GM12878 (cell line): ENCODE results near the gene SOX2. TPM values are rescaled to one million over a fixed set of nuclear protein-coding genes. Genes with fewer than 3 reads are reported as not detected.

ENCODE experiments used
- ATAC-seq: fragments of 200-7000 bp; cut with Tn5 transposase; 3 replicates; pipeline ENCODE4 v1.9.1; 2020; ENCODE audit warnings: mild to moderate bottlenecking, moderate library complexity
- BruUV-seq: library from RNA; stranded (reverse); fragments of 400-500 nt; replicated peaks from 2 replicates; lab custom pipeline; 2021; lab: Mats Ljungman, UMichigan
- CTCF ChIA-PET: fragments of 300-600 bp; sonication (Branson Sonifier 250); formaldehyde crosslinking; extraction: SDS; loops from one replicate; lab custom pipeline; 2021; ENCODE audit warnings: inconsistent platforms; lab: Yijun Ruan, JAX
- POLR2A ChIA-PET: fragments of 350-600 bp; formaldehyde crosslinking; extraction: SDS; loops from one replicate; lab custom pipeline; 2021; ENCODE audit warnings: inconsistent platforms; lab: Charles Lee
- RAD21 ChIA-PET: fragments of 300-600 bp; sonication (Branson Sonifier 250); formaldehyde crosslinking; loops from one replicate; lab custom pipeline; 2023; ENCODE audit warnings: antibody characterized with exemption; ENCODE audit not compliant: unreplicated experiment; lab: Charles Lee
- SMC1A ChIA-PET: fragments of 300-600 bp; sonication (Branson Sonifier 250); formaldehyde crosslinking; loops from one replicate; lab custom pipeline; 2023; ENCODE audit not compliant: unreplicated experiment, uncharacterized antibody; lab: Charles Lee
- DNase-seq: peaks from one replicate; pipeline ENCODE4 v3.0.0-alpha.2; 2011; ENCODE audit warnings: low read depth, low spot score
- FAIRE-seq: peaks from 3 replicates; lab custom pipeline; 2011; peaks lifted over from hg19 to GRCh38; lab: Jason Lieb, UNC
- H2AFZ ChIP-seq: 2 replicates; pipeline ENCODE4 v1.6.0; 2011; ENCODE audit warnings: low read depth, low read length, control low read depth; ENCODE audit not compliant: control insufficient read depth
- H3K27ac ChIP-seq: 2 replicates; pipeline ENCODE4 v1.5.1; 2011; ENCODE audit warnings: control low read depth; ENCODE audit not compliant: control insufficient read depth, insufficient read depth
- H3K27me3 ChIP-seq, 2 experiments: replicated peaks in 1 of 2; 2 replicates each; pipeline versions ENCODE4 v1.6.0 to v1.6.1; 2011; ENCODE audit warnings: low read length in 1 of 2; ENCODE audit not compliant: control insufficient read depth in 2 of 2, insufficient read depth in 2 of 2
- H3K36me3 ChIP-seq, 2 experiments: 2 replicates each; pipeline ENCODE4 v1.5.1; 2011; ENCODE audit warnings: low read length in 1 of 2; ENCODE audit not compliant: control insufficient read depth in 2 of 2, insufficient read depth in 2 of 2
- H3K4me1 ChIP-seq: 2 replicates; pipeline ENCODE4 v1.6.1; 2011; ENCODE audit warnings: mild to moderate bottlenecking, low read length, moderate library complexity, mixed read lengths; ENCODE audit not compliant: control insufficient read depth, insufficient read depth
- H3K4me2 ChIP-seq: 2 replicates; pipeline ENCODE4 v1.6.0; 2011; ENCODE audit warnings: control low read depth; ENCODE audit not compliant: control insufficient read depth, insufficient read depth
- H3K4me3 ChIP-seq: fragments of 200-600 bp; sonication (generic); 2 replicates; pipeline ENCODE4 v1.5.1; 2016
- H3K79me2 ChIP-seq: 2 replicates; pipeline ENCODE4 v1.6.0; 2011; ENCODE audit warnings: low read length; ENCODE audit not compliant: control insufficient read depth, insufficient read depth
- H3K9ac ChIP-seq: 2 replicates; pipeline ENCODE4 v1.8.0; 2011; ENCODE audit warnings: low read length, control low read depth, mixed read lengths; ENCODE audit not compliant: control insufficient read depth, insufficient read depth
- H3K9me3 ChIP-seq: replicated peaks from 3 replicates; pipeline ENCODE4 v1.5.1; 2011; ENCODE audit warnings: mild to moderate bottlenecking, low read length; ENCODE audit not compliant: control insufficient read depth, insufficient read depth
- H4K20me1 ChIP-seq: 2 replicates; pipeline ENCODE4 v1.6.0; 2011; ENCODE audit not compliant: control insufficient read depth, insufficient read depth
- EED ChIP-seq: sonication (generic); IDR thresholded peaks from 2 replicates; pipeline ENCODE4 v1.6.1; 2016; ENCODE audit warnings: antibody characterized with exemption, low read depth
- EZH2 ChIP-seq: IDR thresholded peaks from 2 replicates; pipeline ENCODE4 v1.6.1; 2012; ENCODE audit warnings: low read depth, mild to moderate bottlenecking, control low read depth, inconsistent platforms, low read length, borderline replicate concordance; ENCODE audit not compliant: control insufficient read depth
- NFIC ChIP-seq: IDR thresholded peaks from 2 replicates; pipeline ENCODE4 v1.6.1; 2012; ENCODE audit warnings: low read depth, mild to moderate bottlenecking, inconsistent platforms, low read length, moderate library complexity
- NFYB ChIP-seq: IDR thresholded peaks from 2 replicates; pipeline ENCODE4 v1.6.1; 2011; ENCODE audit warnings: low read depth, mild to moderate bottlenecking, low read length, improper control_type of control experiment, moderate library complexity; ENCODE audit not compliant: insufficient read depth
- POLR2AphosphoS5 ChIP-seq: IDR thresholded peaks from 2 replicates; pipeline ENCODE4 v1.6.1; 2011; ENCODE audit warnings: mild to moderate bottlenecking, low read length, inconsistent platforms
- RCOR1 ChIP-seq: conservative IDR thresholded peaks from 2 replicates; pipeline ENCODE4 v1.6.1; 2012; ENCODE audit warnings: low read depth, low read length, improper control_type of control experiment
- SMARCA5 ChIP-seq: fragments of 450-650 bp; IDR thresholded peaks from 2 replicates; pipeline ENCODE4 v1.6.1; 2017; ENCODE audit warnings: mild to moderate bottlenecking
- SP1 ChIP-seq: IDR thresholded peaks from one replicate; pipeline ENCODE4 v1.6.1; 2011; ENCODE audit warnings: low read depth, low read length
- ZNF384 ChIP-seq: IDR thresholded peaks from 2 replicates; pipeline ENCODE4 v1.6.1; 2012; ENCODE audit warnings: low read depth, mild to moderate bottlenecking, low read length, improper control_type of control experiment, borderline replicate concordance
- WGBS: methylation state at CpG from one replicate; pipeline ENCODE4 v1.1.6; 2016; ENCODE audit warnings: low lambda C conversion rate; ENCODE audit not compliant: insufficient replicate concordance, insufficient coverage; ENCODE audit errors: missing lambda C conversion rate; 5-methylcytosine and 5-hydroxymethylcytosine counted together
- in situ Hi-C: fragments of 300-500 bp; cut with MboI; formaldehyde crosslinking; loops from 9 replicates; pipeline ENCODE4 v1.14.3; 2018; ENCODE audit warnings: mixed read lengths
- intact Hi-C: fragments of 100-400 bp; cut with micrococcal nuclease; formaldehyde crosslinking; loops from one replicate; pipeline ENCODE4 v1.14.2; 2022; ENCODE audit not compliant: unreplicated experiment
- polyA plus RNA-seq, 11 experiments: library from polyadenylated mRNA; depleted of rRNA in 4 of 11; unstranded in 6 of 11; stranded (reverse) in 5 of 11; fragments of >200 nt; fragmentation: Nextera tagmentation in 4 of 11; fragmentation: Illumina TruSeq in 1 of 11; extraction: Ambion mirVana in 4 of 11; extraction: Trizol in 1 of 11; gene quantifications; 1 replicate in 1 of 11; 2 replicates in 10 of 11; pipeline versions ENCODE4 v1.2.1 to v1.2.3, GENCODE V29; 2011 to 2016; ENCODE audit warnings: inconsistent platforms in 2 of 11, missing spikeins in 2 of 11, low read depth in 1 of 11
- total RNA-seq, 4 experiments: library from RNA; depleted of rRNA in 3 of 4; stranded (reverse); fragments of >200 nt in 3 of 4; fragmentation: Illumina TruSeq in 1 of 4; extraction: Trizol in 1 of 4; gene quantifications; 2 replicates each; pipeline versions ENCODE4 v1.2.1 to v1.2.3, GENCODE V29; 2013 to 2021
- TF ChIP-seq, protein P1 (sequence below): IDR thresholded peaks from 2 replicates; pipeline ENCODE4 v1.6.1; 2012; ENCODE audit warnings: low read depth, low read length, improper control_type of control experiment
- TF ChIP-seq, protein P2 (sequence below), 3 experiments: IDR thresholded peaks in 2 of 3; conservative IDR thresholded peaks in 1 of 3; 2 replicates each; pipeline ENCODE4 v1.5.1; 2011; ENCODE audit warnings: low read depth in 3 of 3, low read length in 3 of 3, mild to moderate bottlenecking in 3 of 3, control low read depth in 2 of 3, moderate library complexity in 2 of 3, inconsistent platforms in 1 of 3, mixed read lengths in 1 of 3; ENCODE audit not compliant: control insufficient read depth in 2 of 3, insufficient read depth in 1 of 3; ENCODE audit errors: extremely low read depth in 1 of 3

Gene SOX2
- total and polyA plus RNA-seq, 10 of the 15 experiments (the other 5 are each of a cell fraction or from before 2014, with no cell fraction given) = 0.06 to 0.10 (median 0.07) TPM; not detected in 6

DNA sequence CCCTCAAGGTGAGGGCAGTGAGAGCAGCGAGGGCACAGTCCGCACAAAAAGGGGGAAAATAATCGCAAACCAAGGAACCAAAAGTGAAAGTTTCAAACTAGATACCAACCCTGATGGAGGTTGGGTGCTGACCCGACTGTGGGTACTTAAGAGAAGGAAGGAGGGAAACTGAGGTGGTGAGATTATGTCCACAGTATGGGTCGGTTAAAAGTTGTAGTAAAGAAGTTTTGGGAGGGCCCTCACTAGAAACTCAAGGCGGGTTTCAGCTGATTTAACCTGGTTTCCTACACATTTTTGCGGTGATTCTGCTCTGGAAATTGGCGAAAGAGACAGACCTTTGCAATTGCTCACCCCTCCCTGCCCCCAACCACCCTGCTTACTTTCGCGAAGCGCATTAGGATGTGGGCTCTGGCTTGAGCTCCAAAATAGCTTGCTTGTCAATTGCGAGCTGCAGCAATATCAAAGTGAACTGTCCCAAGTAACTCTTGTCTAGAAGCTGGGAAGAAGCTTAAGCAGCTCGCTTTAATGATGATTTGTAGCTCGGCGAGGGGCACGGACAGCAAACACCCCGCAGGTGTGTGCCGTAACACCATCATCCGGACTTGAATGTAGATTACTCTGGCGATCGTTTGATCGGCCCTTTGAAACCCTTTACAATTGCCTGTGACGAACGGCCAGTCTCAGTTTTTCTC, 15.8 kb downstream of the SOX2 start:
- Histone ChIP-seq H2AFZ (no peak overlapping the region), H3K79me2 (no peaks in the 10 kb centered on the region), H3K9ac (no peak overlapping the region), H3K36me3 (no peaks in the 10 kb centered on the region), H3K4me2 (peak overlapping the region; percentile 83), H3K4me1 (no peaks in the 10 kb centered on the region)
- ATAC-seq = no peak; the same call in 2 of the 3 replicates
- in situ Hi-C loops = no loop called here
- CTCF ChIA-PET = no interaction called here
- SMC1A ChIA-PET = no interaction called here
- POLR2A ChIA-PET = no interaction called here
- WGBS = 20% methylated on average over 24 of the region's 24 CpGs
- FAIRE-seq = no peak
- RAD21 ChIA-PET = no interaction called here
- TF ChIP-seq ZNF384 = no peak
- 0 out of 2 replicates have a peak, but pooled peaks have one; percentile 12 for TF ChIP-seq EZH2
- TF ChIP-seq, all 136 proteins: peak for 1
- H3K9me3 ChIP-seq = no peaks in the 10 kb centered on the region; the same call in 2 of the 3 replicates
- BruUV-seq = no TSS peak
- H4K20me1 ChIP-seq = no peaks in the 10 kb centered on the region; the same call in 1 of the 2 replicates
- H3K27me3 ChIP-seq = peaks cover 7 to 24% of the 10 kb centered on the region in 2 experiments
- DNase-seq = no peak
- intact Hi-C loops = no loop called here
- H3K27ac ChIP-seq = no peak overlapping the region
- peak overlapping the region; percentile 66 for H3K4me3 ChIP-seq

DNA sequence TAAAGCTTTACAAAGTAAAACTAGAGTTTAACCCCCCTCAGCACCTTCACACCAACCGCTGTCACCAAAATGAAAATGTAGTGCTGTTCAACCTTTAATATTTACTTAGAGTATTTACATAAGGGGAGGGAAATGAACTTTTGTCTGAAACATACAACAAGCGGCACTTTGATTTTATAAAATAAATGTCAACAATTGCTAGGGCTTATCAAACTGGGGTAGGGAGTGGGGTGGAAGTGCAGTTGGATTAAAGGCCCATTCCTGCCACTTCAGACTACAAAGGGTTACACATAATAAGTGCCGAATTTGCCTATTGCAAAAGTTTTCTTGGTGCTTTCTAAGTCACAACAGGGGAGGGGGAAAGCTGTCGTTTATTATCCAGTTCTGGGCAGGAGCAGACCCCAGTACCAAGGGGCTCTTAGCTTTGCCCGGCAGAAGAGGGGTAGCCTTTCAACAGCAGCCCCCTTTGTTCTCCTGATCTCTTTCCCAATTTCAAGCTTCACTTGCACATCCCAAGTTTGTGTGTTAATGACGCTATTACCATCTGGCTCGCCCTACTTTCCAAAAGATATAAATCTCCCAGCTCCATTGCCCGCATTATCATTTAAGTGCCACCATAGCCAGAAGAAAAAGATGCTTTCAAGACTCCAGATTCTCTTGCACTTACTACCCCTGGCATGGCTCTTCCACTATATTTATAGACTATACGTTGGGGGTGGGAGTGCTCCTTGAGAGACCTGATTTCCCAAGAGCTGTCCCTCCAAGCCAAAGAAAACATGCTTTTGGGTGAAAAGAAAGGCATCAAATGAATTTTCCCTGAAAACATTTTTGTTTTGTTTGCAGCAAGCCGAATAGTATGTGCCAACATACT, 17.0 kb downstream of the SOX2 start:
- Histone ChIP-seq H4K20me1 (no peaks in the 10 kb centered on the region; the same call in 1 of the 2 replicates), H3K4me2 (no peak overlapping the region), H2AFZ (no peak overlapping the region), H3K27me3 (peaks cover 4 to 24% of the 10 kb centered on the region in 2 experiments), H3K27ac (no peak overlapping the region), H3K79me2 (no peaks in the 10 kb centered on the region), H3K9me3 (no peaks in the 10 kb centered on the region; the same call in 2 of the 3 replicates), H3K36me3 (no peaks in the 10 kb centered on the region), H3K4me1 (no peaks in the 10 kb centered on the region), H3K9ac (no peak overlapping the region), H3K4me3 (no peak overlapping the region)
- POLR2A ChIA-PET = no interaction called here
- no TSS peak for BruUV-seq
- RAD21 ChIA-PET = no interaction called here
- in situ Hi-C loops = no loop called here
- SMC1A ChIA-PET = interaction anchor here (1.0 kb wide), 1 partner anchor 27 kb away, joined by 3 read pairs; no protein-coding TSS in a partner anchor
- DNase-seq = no peak
- WGBS = 21% methylated on average over 10 of the region's 10 CpGs
- intact Hi-C loops = no loop called here
- no peak for ATAC-seq
- no peak for FAIRE-seq
- CTCF ChIA-PET = interaction anchor here (1.4 kb wide), 1 partner anchor 28 kb away, joined by 6 read pairs; no protein-coding TSS in a partner anchor
- TF ChIP-seq NFIC (no peak), RCOR1 (no peak), EED (no peak), POLR2AphosphoS5 (no peak), SMARCA5 (no peak), NFYB (no peak), ZNF384 (no peak), SP1 (no peak)
- TF ChIP-seq, protein P1, sequence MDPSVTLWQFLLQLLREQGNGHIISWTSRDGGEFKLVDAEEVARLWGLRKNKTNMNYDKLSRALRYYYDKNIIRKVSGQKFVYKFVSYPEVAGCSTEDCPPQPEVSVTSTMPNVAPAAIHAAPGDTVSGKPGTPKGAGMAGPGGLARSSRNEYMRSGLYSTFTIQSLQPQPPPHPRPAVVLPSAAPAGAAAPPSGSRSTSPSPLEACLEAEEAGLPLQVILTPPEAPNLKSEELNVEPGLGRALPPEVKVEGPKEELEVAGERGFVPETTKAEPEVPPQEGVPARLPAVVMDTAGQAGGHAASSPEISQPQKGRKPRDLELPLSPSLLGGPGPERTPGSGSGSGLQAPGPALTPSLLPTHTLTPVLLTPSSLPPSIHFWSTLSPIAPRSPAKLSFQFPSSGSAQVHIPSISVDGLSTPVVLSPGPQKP = no peak
- TF ChIP-seq, protein P2, sequence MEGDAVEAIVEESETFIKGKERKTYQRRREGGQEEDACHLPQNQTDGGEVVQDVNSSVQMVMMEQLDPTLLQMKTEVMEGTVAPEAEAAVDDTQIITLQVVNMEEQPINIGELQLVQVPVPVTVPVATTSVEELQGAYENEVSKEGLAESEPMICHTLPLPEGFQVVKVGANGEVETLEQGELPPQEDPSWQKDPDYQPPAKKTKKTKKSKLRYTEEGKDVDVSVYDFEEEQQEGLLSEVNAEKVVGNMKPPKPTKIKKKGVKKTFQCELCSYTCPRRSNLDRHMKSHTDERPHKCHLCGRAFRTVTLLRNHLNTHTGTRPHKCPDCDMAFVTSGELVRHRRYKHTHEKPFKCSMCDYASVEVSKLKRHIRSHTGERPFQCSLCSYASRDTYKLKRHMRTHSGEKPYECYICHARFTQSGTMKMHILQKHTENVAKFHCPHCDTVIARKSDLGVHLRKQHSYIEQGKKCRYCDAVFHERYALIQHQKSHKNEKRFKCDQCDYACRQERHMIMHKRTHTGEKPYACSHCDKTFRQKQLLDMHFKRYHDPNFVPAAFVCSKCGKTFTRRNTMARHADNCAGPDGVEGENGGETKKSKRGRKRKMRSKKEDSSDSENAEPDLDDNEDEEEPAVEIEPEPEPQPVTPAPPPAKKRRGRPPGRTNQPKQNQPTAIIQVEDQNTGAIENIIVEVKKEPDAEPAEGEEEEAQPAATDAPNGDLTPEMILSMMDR (IDR thresholded peaks at IDR 0.05 in 2 of 3, conservative IDR thresholded peaks at IDR 0.05 in 1 of 3; ENCODE audit: control insufficient read depth in 2 of 3, extremely low read depth in 1 of 3, insufficient read depth in 1 of 3, low read depth in 3 of 3, low read length in 3 of 3) = no peak
